Adrenal gland (tissue), 5 donors: ENCODE results near the gene ACP4.

Experiments
- CTCF ChIP-seq, 6 experiments: fragments of 450-650 bp in 4 of 6; fragments of 200-600 bp in 2 of 6; sonication (generic) in 1 of 6; IDR thresholded peaks; 1 replicate in 5 of 6; 2 replicates in 1 of 6; pipeline versions ENCODE4 v1.5.1 to v1.8.0; 2016 to 2021; ENCODE audit warnings: antibody characterized with exemption in 6 of 6, mild to moderate bottlenecking in 2 of 6, moderate library complexity in 1 of 6
- POLR2A ChIP-seq, 2 donors: fragments of 450-650 bp; IDR thresholded peaks; one replicate each; pipeline ENCODE4 v1.6.1; 2017; ENCODE audit warnings: antibody characterized with exemption in 2 of 2, mild to moderate bottlenecking in 2 of 2, moderate library complexity in 1 of 2
- donor health status: DM: no; HTN: no; CAD: no.

DNA sequence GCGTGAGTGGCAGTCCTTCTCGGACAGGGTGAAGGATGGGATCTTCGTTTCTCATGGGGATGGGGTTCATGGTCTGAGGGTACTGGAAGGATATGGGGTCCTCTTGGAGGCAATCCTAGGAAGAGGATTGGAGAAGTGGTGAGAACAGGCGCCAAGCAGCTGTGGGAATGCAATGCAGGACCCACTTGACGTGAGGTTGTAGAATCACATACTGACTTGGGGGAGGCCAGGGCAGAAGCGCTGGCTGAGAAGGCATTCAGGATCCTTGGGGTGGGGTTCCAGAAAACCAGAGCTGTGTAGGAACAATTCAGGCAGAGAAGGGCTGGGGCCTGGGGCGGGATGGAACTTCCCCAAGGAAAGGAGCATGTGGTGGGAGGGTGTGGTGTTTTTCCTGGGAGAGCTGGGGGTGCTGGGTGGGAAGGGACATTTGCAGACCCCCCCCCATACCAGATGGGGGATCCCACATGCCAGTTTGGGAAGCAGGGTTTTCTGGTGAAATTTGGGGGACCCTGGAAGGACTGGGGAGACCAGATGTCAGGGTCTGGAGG, 32.5 kb downstream of the ACP4 start:
- TF ChIP-seq POLR2A (IDR thresholded peaks at IDR 0.05), result no peak
- no peak for TF ChIP-seq CTCF (IDR thresholded peaks at IDR 0.05)
